Peyer's patch (tissue), 4 donors: ENCODE results near the gene MCCC1.

ENCODE experiments used
- CTCF ChIP-seq, 6 experiments: fragments of 450-650 bp in 4 of 6; fragments of 200-600 bp in 2 of 6; sonication (generic) in 1 of 6; IDR thresholded peaks; one replicate each; pipeline ENCODE4 v1.5.1; 2017 to 2019; ENCODE audit warnings: antibody characterized with exemption in 6 of 6, mild to moderate bottlenecking in 3 of 6, moderate library complexity in 1 of 6
- POLR2A ChIP-seq, 2 donors: fragments of 450-650 bp; IDR thresholded peaks; one replicate each; pipeline ENCODE4 v1.5.1; 2017; ENCODE audit warnings: antibody characterized with exemption in 2 of 2, mild to moderate bottlenecking in 2 of 2, moderate library complexity in 2 of 2

GRCh38 chr3:183050706-183051105 is 48.6 kb downstream of the MCCC1 start:
- no peak for TF ChIP-seq CTCF (IDR thresholded peaks at IDR 0.05)
- TF ChIP-seq POLR2A (IDR thresholded peaks at IDR 0.05): no peak
